GM19438 (cell line): Measurements from ENCODE around the gene CADPS2.

Experiments used
- ATAC-seq: cut with Tn5 transposase; IDR thresholded peaks from one replicate; pipeline ENCODE4 v1.9.1; 2021; ENCODE audit warnings: low read depth; ENCODE audit not compliant: unreplicated experiment

The CADPS2 gene

GRCh38 chr7:122626785-122627184, 259.5 kb downstream of the CADPS2 start:
- no peak for ATAC-seq

- no peak for ATAC-seq
These were observed 263.6 kb downstream of the CADPS2 start for GRCh38 chr7:122622682-122623081.

GRCh38 chr7:122619664-122620063, 266.6 kb downstream of the CADPS2 start:
- ATAC-seq, result no peak

- ATAC-seq, result no peak
These were observed 267.6 kb downstream of the CADPS2 start for GRCh38 chr7:122618585-122619189.

GRCh38 chr7:122616951-122617350, 269.3 kb downstream of the CADPS2 start:
- no peak for ATAC-seq

GRCh38 chr7:122605929-122606328, 280.3 kb downstream of the CADPS2 start:
- ATAC-seq, result no peak

GRCh38 chr7:122604251-122604650, 282.0 kb downstream of the CADPS2 start:
- ATAC-seq, result no peak

- ATAC-seq, result no peak
These were observed 283.5 kb downstream of the CADPS2 start for GRCh38 chr7:122602800-122603199.

GRCh38 chr7:122600630-122601029, 285.6 kb downstream of the CADPS2 start:
- ATAC-seq, result no peak

GRCh38 chr7:122600042-122600441, 286.2 kb downstream of the CADPS2 start:
- ATAC-seq, result no peak

GRCh38 chr7:122597277-122597676, 289.0 kb downstream of the CADPS2 start:
- ATAC-seq, result no peak

- ATAC-seq, result no peak
These were observed 290.4 kb downstream of the CADPS2 start for GRCh38 chr7:122595885-122596284.

- ATAC-seq, result no peak
These were observed 297.6 kb downstream of the CADPS2 start for GRCh38 chr7:122588621-122589020.

GRCh38 chr7:122584676-122585251, 301.5 kb downstream of the CADPS2 start:
- no peak for ATAC-seq

- ATAC-seq, result no peak
These were observed 307.9 kb downstream of the CADPS2 start for GRCh38 chr7:122578350-122578749.

- ATAC-seq, result no peak
These were observed 308.7 kb downstream of the CADPS2 start for GRCh38 chr7:122577449-122578003.

- no peak for ATAC-seq
These were observed 313.6 kb downstream of the CADPS2 start for GRCh38 chr7:122572706-122573105.

- ATAC-seq, result no peak
These were observed 324.9 kb downstream of the CADPS2 start for GRCh38 chr7:122561326-122561725.

- ATAC-seq, result no peak
These were observed 329.3 kb downstream of the CADPS2 start for GRCh38 chr7:122556873-122557542.

GRCh38 chr7:122556219-122556618, 330.0 kb downstream of the CADPS2 start:
- ATAC-seq, result no peak

GRCh38 chr7:122553761-122554160, 332.5 kb downstream of the CADPS2 start:
- no peak for ATAC-seq

- ATAC-seq, result no peak
These were observed 333.5 kb downstream of the CADPS2 start for GRCh38 chr7:122552769-122553168.
